BJ (cell line): Measurements from ENCODE around the gene RRAS2. TPM values are rescaled to one million over a fixed set of nuclear protein-coding genes. Genes with fewer than 3 reads are reported as not detected.

ENCODE experiments used
- CTCF ChIA-PET: fragments of 350-600 bp; formaldehyde crosslinking; extraction: SDS; loops from one replicate; lab custom pipeline; 2021; ENCODE audit warnings: antibody characterized with exemption, inconsistent platforms; lab: Yijun Ruan, JAX
- POLR2A ChIA-PET: fragments of 300-600 bp; sonication (Branson Sonifier 250); formaldehyde crosslinking; extraction: SDS; loops from one replicate; lab custom pipeline; 2021; ENCODE audit warnings: antibody characterized with exemption; lab: Charles Lee
- DNase-seq: peaks from one replicate; pipeline ENCODE4 v3.0.0-alpha.2; 2011; ENCODE audit warnings: low read depth
- H3K27me3 ChIP-seq: 2 replicates; pipeline ENCODE4 v1.6.0; 2011; ENCODE audit warnings: low read length; ENCODE audit not compliant: control insufficient read depth, insufficient read depth
- H3K36me3 ChIP-seq: 2 replicates; pipeline ENCODE4 v1.5.1; 2011; ENCODE audit warnings: low read length; ENCODE audit not compliant: control insufficient read depth, insufficient read depth
- H3K4me3 ChIP-seq: 2 replicates; pipeline ENCODE4 v1.5.1; 2011; ENCODE audit warnings: low read depth, mild to moderate bottlenecking, control low read depth, low read length
- polyA plus RNA-seq: library from polyadenylated mRNA; depleted of rRNA; stranded (reverse); fragments of >200 nt; gene quantifications from 2 replicates; pipeline ENCODE4 v1.2.3, GENCODE V29; 2011
- TF ChIP-seq, protein P1 (sequence below): IDR thresholded peaks from 2 replicates; pipeline ENCODE4 v1.5.1; 2011; ENCODE audit warnings: low read depth, mild to moderate bottlenecking, control low read depth, inconsistent platforms, low read length, moderate library complexity; ENCODE audit not compliant: insufficient read depth

RRAS2 gene
- polyA plus RNA-seq, 1 experiment = 29.1 TPM

DNA sequence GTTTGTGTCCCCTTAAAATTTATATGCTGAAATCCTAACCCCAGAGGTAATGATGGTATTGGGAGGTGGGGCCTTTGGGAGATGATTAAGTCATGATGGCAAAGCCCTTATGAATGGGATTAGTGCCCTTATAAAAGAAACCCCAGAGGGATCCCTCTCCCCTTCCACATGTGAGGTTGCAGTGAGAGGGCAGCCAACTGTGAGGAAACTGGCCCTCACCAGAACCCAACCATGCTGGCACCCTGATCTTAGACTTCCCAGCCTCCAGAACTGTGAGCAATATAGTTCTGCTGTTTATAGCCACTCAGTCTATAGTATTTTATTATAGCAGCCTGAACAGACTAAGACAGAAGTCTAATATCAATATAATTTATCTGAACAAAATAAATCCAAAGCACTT, 27.1 kb upstream of the RRAS2 start:
- DNase-seq = no peak

DNA sequence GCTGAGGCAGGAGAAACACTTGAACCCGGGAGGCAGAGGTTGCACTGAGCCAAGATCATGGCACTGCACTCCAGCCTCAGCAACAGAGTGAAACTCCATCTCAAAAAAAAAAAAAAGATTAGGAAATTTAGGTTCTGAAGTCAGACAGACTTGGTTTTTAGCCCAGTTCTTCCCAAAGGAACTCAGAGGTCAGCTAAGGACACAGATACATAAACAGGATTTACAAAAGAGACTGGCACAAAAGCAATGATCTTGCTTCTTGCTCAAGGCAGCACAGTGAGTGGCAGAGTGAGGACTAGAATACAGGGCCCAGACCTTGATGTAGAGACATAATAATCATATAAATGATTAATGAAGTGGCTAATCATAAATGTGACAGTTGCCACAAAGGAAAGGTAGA, 25.4 kb upstream of the RRAS2 start:
- POLR2A ChIA-PET = no interaction called here
- CTCF ChIA-PET = interaction anchor here (2.8 kb wide), 1 partner anchor 29 kb away, joined by 10 read pairs; no protein-coding TSS in a partner anchor
- no peak for DNase-seq

More for the DNA sequence above, 27.1 kb upstream of the RRAS2 start:
- TF ChIP-seq, protein P1, sequence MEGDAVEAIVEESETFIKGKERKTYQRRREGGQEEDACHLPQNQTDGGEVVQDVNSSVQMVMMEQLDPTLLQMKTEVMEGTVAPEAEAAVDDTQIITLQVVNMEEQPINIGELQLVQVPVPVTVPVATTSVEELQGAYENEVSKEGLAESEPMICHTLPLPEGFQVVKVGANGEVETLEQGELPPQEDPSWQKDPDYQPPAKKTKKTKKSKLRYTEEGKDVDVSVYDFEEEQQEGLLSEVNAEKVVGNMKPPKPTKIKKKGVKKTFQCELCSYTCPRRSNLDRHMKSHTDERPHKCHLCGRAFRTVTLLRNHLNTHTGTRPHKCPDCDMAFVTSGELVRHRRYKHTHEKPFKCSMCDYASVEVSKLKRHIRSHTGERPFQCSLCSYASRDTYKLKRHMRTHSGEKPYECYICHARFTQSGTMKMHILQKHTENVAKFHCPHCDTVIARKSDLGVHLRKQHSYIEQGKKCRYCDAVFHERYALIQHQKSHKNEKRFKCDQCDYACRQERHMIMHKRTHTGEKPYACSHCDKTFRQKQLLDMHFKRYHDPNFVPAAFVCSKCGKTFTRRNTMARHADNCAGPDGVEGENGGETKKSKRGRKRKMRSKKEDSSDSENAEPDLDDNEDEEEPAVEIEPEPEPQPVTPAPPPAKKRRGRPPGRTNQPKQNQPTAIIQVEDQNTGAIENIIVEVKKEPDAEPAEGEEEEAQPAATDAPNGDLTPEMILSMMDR = no peak
- Histone ChIP-seq H3K36me3 (no peaks in the 10 kb centered on the region), H3K27me3 (no peaks in the 10 kb centered on the region), H3K4me3 (no peak overlapping the region)
- ChIA-PET POLR2A (no interaction called here), CTCF (no interaction called here)

DNA sequence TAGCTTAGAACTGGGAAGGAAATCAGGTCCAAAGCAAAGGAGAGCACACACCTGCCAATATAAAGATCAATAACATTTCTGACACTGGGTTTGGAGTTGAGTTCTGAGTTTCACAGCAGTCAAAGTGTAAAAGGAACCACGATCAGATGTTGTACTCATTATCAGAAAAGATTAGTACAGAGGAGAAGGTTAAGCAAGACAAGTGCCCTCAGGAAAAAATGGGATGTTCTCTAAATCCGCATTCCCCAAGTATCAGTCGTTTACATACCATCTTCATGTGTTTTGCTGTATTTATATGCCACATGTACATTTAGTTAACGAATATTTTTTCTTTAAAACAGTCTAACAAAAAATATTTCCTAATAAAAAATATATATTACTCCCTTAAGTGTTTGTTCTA, 23.0 kb upstream of the RRAS2 start:
- TF ChIP-seq, protein P1 = no peak
- POLR2A ChIA-PET = no interaction called here
- no peak for DNase-seq
- CTCF ChIA-PET = interaction anchor here (0.9 to 1.2 kb wide), 2 partner anchors 31 to 72 kb away, joined by 3 to 4 read pairs; no protein-coding TSS in a partner anchor
- no peaks in the 10 kb centered on the region for H3K36me3 ChIP-seq
- H3K4me3 ChIP-seq = no peak overlapping the region
- no peaks in the 10 kb centered on the region for H3K27me3 ChIP-seq

More for the DNA sequence above, 25.4 kb upstream of the RRAS2 start:
- H3K27me3 ChIP-seq = no peaks in the 10 kb centered on the region
- no peaks in the 10 kb centered on the region for H3K36me3 ChIP-seq
- H3K4me3 ChIP-seq = no peak overlapping the region
- TF ChIP-seq, protein P1 = no peak

DNA sequence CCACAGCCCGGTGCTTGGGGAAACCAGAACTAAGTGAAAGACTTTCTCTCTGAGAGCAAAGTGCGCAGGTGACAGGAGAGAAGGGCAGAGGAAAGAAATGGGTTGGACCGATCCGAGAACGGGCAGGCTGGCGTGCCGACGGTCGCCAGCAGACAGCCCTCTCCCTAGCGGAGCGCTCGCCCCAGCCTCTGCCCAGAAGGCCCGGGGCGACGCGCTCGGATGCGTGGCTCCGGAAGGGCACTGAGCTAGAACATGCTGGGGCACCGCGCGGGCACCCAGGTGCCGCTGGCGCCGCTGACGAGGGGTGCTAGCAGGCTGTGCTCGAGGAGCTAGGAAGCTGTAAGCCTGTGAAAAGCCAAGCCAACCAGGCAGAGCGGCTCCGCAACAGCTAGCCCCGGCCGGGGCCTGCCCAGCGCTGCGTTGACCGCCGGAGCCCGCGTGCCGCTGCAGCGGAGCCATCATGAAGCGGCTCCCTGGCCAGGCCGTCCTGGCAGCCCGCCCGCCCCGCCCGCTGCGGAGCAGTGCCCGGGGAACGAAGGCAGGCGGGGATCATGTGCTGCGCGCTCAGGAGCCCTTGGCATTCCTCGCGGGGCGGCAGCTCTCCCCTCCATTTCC, 22.1 kb upstream of the RRAS2 start:
- H3K4me3 ChIP-seq = peak overlapping the region; percentile 39
- CTCF ChIA-PET = interaction anchor here (0.9 to 1.2 kb wide), 2 partner anchors 32 to 73 kb away, joined by 3 to 4 read pairs; no protein-coding TSS in a partner anchor
- TF ChIP-seq, protein P1 = no peak
- no peak for DNase-seq
- POLR2A ChIA-PET = no interaction called here
- H3K36me3 ChIP-seq = no peaks in the 10 kb centered on the region
- H3K27me3 ChIP-seq = no peaks in the 10 kb centered on the region

DNA sequence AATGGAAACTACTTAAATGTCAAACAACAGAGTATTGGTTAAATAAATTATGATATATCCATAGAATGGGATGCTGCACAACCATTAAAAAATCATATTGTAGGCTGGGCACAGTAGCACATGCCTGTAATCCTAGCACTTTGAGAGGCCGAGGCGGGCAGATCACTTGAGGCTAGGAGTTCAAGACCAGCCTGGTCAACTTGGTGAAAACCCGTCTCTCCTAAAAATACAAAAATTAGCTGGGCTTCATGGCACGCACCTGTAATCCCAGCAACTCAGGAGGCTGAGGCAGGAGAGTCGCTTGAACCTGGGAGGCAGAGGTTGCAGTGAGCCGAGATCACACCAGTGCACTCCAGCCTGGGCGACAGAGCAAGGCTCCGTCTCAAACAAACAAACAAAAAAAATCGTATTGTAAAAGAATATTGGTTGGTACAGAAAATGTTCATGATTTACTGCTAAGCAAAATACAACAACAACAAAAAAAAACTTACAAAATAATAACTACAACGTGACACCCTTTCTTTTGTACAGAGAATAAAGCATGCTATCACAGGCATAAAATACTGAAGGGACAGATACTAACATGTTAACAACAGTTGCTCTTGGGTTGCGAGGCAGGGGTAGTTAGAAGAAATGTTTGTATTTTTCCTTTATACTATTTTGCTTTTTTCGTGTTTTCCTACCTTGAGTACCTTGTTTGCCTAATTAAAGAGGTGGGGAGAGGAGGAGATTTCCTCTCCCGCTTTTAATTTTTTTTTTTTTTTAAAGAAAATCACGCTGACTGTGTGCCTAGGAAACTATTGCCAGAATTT, 21.3 kb upstream of the RRAS2 start:
- no peak for DNase-seq
- H3K27me3 ChIP-seq = no peaks in the 10 kb centered on the region
- POLR2A ChIA-PET = no interaction called here
- no peaks in the 10 kb centered on the region for H3K36me3 ChIP-seq
- CTCF ChIA-PET = no interaction called here
- TF ChIP-seq, protein P1 = no peak
- H3K4me3 ChIP-seq = no peak overlapping the region
